ENCODE measurements around the gene ATF6. TPM values are rescaled to one million over a fixed set of nuclear protein-coding genes. Genes with fewer than 3 reads are reported as not detected.

Gene ATF6
- total RNA-seq, 6 experiments from 2014 or later: 16.5 to 24.4 (median 20.4) TPM

DNA sequence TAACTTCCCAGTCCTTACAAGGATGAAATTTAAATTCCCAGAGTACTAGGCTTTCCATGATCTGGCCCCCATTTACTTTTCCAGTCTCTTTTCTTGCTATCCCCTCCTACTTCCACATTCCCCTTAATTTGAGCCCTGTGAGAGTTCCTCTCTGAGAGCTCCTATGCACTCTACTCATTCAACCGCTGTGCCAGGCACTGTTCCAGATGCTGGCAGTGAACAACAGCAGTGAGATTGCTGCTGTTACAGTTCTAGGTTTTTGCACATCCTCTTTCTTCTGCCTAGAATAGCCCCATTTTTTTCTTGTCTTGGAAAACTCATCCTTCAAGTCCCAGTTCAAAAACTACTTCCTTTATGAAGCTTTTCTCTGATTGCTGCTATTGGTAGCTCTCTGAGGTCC lies 18.8 kb downstream of the ATF6 start:
- H3K4me1 ChIP-seq: no peaks in the 10 kb centered on the region
- peak in 3 of 4 donors; percentile 29 to 63 (median 51) for ATAC-seq
- H3K9me3 ChIP-seq: no peaks in the 10 kb centered on the region
- peaks cover 0 to 54% (median 18%) of the 10 kb centered on the region in 4 donors for H3K36me3 ChIP-seq
- intact Hi-C loops (cut with DNase I): no loop called here
- no peak overlapping the region for H3K27ac ChIP-seq
- no peak for DNase-seq
- H3K4me3 ChIP-seq: no peak overlapping the region
- WGBS (ENCODE audit: insufficient coverage, low coverage, low lambda C conversion rate, missing lambda C conversion rate): 31% methylated on average over 1 of the region's 1 CpG
- TF ChIP-seq, protein P1, sequence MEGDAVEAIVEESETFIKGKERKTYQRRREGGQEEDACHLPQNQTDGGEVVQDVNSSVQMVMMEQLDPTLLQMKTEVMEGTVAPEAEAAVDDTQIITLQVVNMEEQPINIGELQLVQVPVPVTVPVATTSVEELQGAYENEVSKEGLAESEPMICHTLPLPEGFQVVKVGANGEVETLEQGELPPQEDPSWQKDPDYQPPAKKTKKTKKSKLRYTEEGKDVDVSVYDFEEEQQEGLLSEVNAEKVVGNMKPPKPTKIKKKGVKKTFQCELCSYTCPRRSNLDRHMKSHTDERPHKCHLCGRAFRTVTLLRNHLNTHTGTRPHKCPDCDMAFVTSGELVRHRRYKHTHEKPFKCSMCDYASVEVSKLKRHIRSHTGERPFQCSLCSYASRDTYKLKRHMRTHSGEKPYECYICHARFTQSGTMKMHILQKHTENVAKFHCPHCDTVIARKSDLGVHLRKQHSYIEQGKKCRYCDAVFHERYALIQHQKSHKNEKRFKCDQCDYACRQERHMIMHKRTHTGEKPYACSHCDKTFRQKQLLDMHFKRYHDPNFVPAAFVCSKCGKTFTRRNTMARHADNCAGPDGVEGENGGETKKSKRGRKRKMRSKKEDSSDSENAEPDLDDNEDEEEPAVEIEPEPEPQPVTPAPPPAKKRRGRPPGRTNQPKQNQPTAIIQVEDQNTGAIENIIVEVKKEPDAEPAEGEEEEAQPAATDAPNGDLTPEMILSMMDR (IDR thresholded peaks at IDR 0.05): no peak
- no peaks in the 10 kb centered on the region for H3K27me3 ChIP-seq

DNA sequence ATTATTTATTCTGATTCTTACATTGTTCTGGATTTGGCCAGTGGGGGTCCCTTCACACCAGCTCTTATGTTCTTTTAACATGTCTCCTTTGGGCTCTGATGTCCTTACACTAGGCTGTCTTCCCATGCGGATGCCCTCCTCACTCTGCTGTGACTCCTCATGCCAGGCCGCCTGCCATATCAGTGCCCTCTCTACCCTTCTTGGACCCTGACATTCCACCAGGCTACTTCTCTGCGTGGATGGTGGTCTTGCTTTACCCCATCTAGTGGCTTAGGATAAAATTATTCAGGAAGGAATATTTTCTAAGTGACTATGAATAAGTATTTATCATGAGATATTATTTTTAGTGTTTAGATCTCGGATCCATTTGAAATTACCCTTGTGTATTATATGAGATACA lies 21.2 kb downstream of the ATF6 start:
- no peak for DNase-seq
- Histone ChIP-seq H3K4me1 (no peaks in the 10 kb centered on the region), H3K36me3 (peaks cover 0 to 57% (median 18%) of the 10 kb centered on the region in 4 donors), H3K27ac (no peak overlapping the region), H3K27me3 (no peaks in the 10 kb centered on the region), H3K9me3 (no peaks in the 10 kb centered on the region), H3K4me3 (no peak overlapping the region)
- ATAC-seq: no peak
- TF ChIP-seq POLR2A (IDR thresholded peaks at IDR 0.05): no peak
- TF ChIP-seq, protein P1 (IDR thresholded peaks at IDR 0.05): no peak
- intact Hi-C loops (cut with DNase I): no loop called here
- 78% methylated on average over 4 of the region's 4 CpGs for WGBS (ENCODE audit: insufficient coverage, low coverage, low lambda C conversion rate, missing lambda C conversion rate)

DNA sequence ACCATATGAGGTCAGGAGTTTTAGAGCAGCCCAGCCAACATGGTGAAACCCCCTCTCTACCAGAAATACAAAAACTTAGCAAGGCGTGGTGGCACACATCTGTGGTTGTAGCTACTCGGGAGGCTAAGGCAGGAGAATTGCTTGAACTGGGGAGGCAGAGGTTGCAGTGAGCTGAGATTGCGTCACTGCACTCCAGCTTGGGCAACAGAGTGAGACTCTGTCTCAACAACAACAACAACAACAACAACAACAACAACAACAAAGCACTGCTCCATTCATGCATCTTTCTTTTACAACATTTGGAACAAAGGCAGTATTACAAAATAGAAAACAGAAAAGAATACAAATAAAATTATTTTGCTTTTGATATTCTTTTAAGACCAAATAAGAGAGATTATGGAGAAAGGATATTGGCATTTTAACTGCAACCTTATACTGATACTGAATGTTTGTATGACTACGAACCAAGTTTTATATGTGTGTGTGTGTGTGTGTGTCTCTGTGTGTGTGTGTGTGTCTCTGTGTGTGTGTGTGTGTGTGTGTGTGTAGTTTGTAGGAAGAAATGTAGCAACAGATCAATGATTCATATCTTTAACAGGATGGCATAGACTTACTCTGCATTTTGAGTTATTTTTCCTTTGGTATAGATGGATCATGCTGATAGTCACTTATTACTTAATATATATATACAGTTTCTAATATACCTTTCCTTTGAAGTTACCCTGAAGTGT lies 24.6 kb downstream of the ATF6 start:
- intact Hi-C loops (cut with DNase I): loop anchor here in 1 of 2 donors (10.0 kb wide), 1 partner anchor 244 kb away; no protein-coding TSS in a partner anchor
- ATAC-seq (no peak), DNase-seq (no peak)
- no peak overlapping the region for H3K4me3 ChIP-seq
- TF ChIP-seq POLR2A (IDR thresholded peaks at IDR 0.05): no peak
- TF ChIP-seq, protein P1 (IDR thresholded peaks at IDR 0.05): no peak
- H3K4me1 ChIP-seq: no peaks in the 10 kb centered on the region
- peaks cover 2 to 66% (median 18%) of the 10 kb centered on the region in 4 donors for H3K36me3 ChIP-seq
- whole genome bisulfite sequencing (ENCODE audit: insufficient coverage, low coverage, low lambda C conversion rate, missing lambda C conversion rate): 71% methylated on average over 4 of the region's 4 CpGs
- no peaks in the 10 kb centered on the region for H3K9me3 ChIP-seq
- H3K27ac ChIP-seq: no peak overlapping the region
- H3K27me3 ChIP-seq: no peaks in the 10 kb centered on the region

DNA sequence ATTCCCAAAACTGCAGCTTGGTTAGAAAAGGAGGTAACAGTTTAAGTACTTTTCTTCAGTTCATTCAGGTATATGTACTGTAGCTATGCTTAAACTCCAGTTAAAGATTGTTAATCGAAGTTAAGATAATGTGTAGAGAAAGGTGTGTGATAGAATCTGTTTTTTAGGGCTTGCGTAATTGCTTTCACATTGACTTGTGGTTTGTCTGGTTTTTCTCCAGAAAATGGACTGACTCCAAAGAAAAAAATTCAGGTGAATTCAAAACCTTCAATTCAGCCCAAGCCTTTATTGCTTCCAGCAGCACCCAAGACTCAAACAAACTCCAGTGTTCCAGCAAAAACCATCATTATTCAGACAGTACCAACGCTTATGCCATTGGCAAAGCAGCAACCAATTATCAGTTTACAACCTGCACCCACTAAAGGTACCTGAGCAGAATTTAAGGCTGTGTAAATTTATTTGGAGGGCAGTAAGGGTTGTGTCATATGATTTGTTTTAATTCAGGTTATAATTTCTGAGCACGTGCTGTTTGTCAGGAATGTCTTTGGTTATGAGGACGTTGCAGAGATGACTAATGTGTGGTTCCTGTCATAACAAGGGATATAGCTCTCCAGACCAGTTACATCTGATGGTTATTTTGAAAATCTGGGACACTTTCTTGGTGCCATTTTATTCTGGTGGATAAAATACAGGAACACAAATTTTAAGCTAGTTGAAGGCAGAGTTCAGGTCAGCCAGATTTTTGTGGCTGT lies 26.0 kb downstream of the ATF6 start:
- Histone ChIP-seq H3K4me3 (no peak overlapping the region), H3K9me3 (no peaks in the 10 kb centered on the region), H3K4me1 (no peaks in the 10 kb centered on the region), H3K36me3 (peaks cover 2 to 66% (median 21%) of the 10 kb centered on the region in 4 donors), H3K27me3 (no peaks in the 10 kb centered on the region), H3K27ac (no peak overlapping the region)
- DNase-seq (no peak), ATAC-seq (no peak)
- TF ChIP-seq, protein P1 (IDR thresholded peaks at IDR 0.05): no peak
- no peak for TF ChIP-seq POLR2A (IDR thresholded peaks at IDR 0.05)
- WGBS (ENCODE audit: insufficient coverage, low coverage, low lambda C conversion rate, missing lambda C conversion rate): 67% methylated on average over 5 of the region's 5 CpGs
- intact Hi-C loops (cut with DNase I): loop anchor here in 1 of 2 donors (10.0 kb wide), 1 partner anchor 243 kb away; no protein-coding TSS in a partner anchor
